HG02870 (cell line): ENCODE results near the gene TLE4.
A peak's percentile ranks its signal among the peaks of the same experiment; 100 is the strongest.
"Not testable (repeated sequence)": the region's sequence is repeated elsewhere in the genome, so short reads cannot be mapped to it uniquely, and the experiment has no call there.

ENCODE experiments used
- ATAC-seq: cut with Tn5 transposase; IDR thresholded peaks from one replicate; pipeline ENCODE4 v1.9.1; 2021; ENCODE audit warnings: mild to moderate bottlenecking, moderate library complexity; ENCODE audit not compliant: unreplicated experiment

Gene TLE4

GRCh38 chr9:79630521-79631403 lies 59.0 kb downstream of the TLE4 start:
- peak; percentile 66 for ATAC-seq

GRCh38 chr9:79632060-79632459 lies 60.3 kb downstream of the TLE4 start:
- ATAC-seq = no peak

GRCh38 chr9:79632705-79633104 lies 60.9 kb downstream of the TLE4 start:
- ATAC-seq = no peak

GRCh38 chr9:79633558-79633957 lies 61.8 kb downstream of the TLE4 start:
- no peak for ATAC-seq

- ATAC-seq = no peak
Measured at GRCh38 chr9:79637177-79637925, 65.6 kb downstream of the TLE4 start.

- ATAC-seq = no peak
Measured at GRCh38 chr9:79638806-79639205, 67.0 kb downstream of the TLE4 start.

GRCh38 chr9:79639354-79639753 lies 67.6 kb downstream of the TLE4 start:
- no peak for ATAC-seq

GRCh38 chr9:79640067-79640466 lies 68.3 kb downstream of the TLE4 start:
- not testable (repeated sequence) for ATAC-seq

- no peak for ATAC-seq
Measured at GRCh38 chr9:79641070-79641469, 69.3 kb downstream of the TLE4 start.

GRCh38 chr9:79642671-79643070 lies 70.9 kb downstream of the TLE4 start:
- ATAC-seq = no peak

- ATAC-seq = no peak
Measured at GRCh38 chr9:79644048-79644447, 72.3 kb downstream of the TLE4 start.

GRCh38 chr9:79644601-79645000 lies 72.8 kb downstream of the TLE4 start:
- ATAC-seq = no peak

GRCh38 chr9:79645110-79645509 lies 73.3 kb downstream of the TLE4 start:
- ATAC-seq = no peak

GRCh38 chr9:79646096-79646495 lies 74.3 kb downstream of the TLE4 start:
- no peak for ATAC-seq

GRCh38 chr9:79651251-79651795 lies 79.6 kb downstream of the TLE4 start:
- ATAC-seq = no peak

GRCh38 chr9:79652598-79652997 lies 80.8 kb downstream of the TLE4 start:
- no peak for ATAC-seq

GRCh38 chr9:79654591-79655382 lies 83.0 kb downstream of the TLE4 start:
- ATAC-seq = not testable (repeated sequence)

GRCh38 chr9:79655551-79655950 lies 83.8 kb downstream of the TLE4 start:
- no peak for ATAC-seq

GRCh38 chr9:79656169-79656568 lies 84.4 kb downstream of the TLE4 start:
- no peak for ATAC-seq

- no peak for ATAC-seq
Measured at GRCh38 chr9:79657891-79658290, 86.1 kb downstream of the TLE4 start.

GRCh38 chr9:79658926-79659325 lies 87.2 kb downstream of the TLE4 start:
- ATAC-seq = no peak
